Prostate gland (tissue), 2 donors: ENCODE data around the gene RAD1. TPM values are rescaled to one million over a fixed set of nuclear protein-coding genes. Genes with fewer than 3 reads are reported as not detected.

ENCODE experiments used
- DNase-seq: peaks from one replicate; pipeline ENCODE4 v3.0.0-alpha.2; 2019; ENCODE audit warnings: low spot score
- H3K27ac ChIP-seq, 2 donors: fragments of 200-600 bp; sonication (generic); 2 replicates each; pipeline ENCODE4 v1.5.1; 2017 to 2019
- H3K27me3 ChIP-seq: fragments of 200-600 bp; sonication (generic); replicated peaks from 2 replicates; pipeline ENCODE4 v1.5.1; 2019; ENCODE audit not compliant: insufficient read depth
- H3K36me3 ChIP-seq, 2 donors: fragments of 200-600 bp; sonication (generic); 1 replicate in 1 of 2; 2 replicates in 1 of 2; pipeline versions ENCODE4 v1.5.1 to v1.8.1; 2017 to 2019
- H3K4me1 ChIP-seq: fragments of 200-600 bp; sonication (generic); replicated peaks from 2 replicates; pipeline ENCODE4 v1.5.1; 2019
- H3K4me3 ChIP-seq, 2 donors: fragments of 200-600 bp; sonication (generic); 2 replicates each; pipeline ENCODE4 v1.5.1; 2017 to 2019
- H3K9me3 ChIP-seq: fragments of 200-600 bp; sonication (generic); 2 replicates; pipeline ENCODE4 v1.5.1; 2017
- POLR2A ChIP-seq: fragments of 450-650 bp; IDR thresholded peaks from one replicate; pipeline ENCODE4 v1.6.1; 2016; ENCODE audit warnings: antibody characterized with exemption, mild to moderate bottlenecking
- POLR2AphosphoS5 ChIP-seq: sonication (generic); formaldehyde crosslinking; IDR thresholded peaks from one replicate; pipeline ENCODE4 v1.6.1; 2017; ENCODE audit warnings: antibody characterized with exemption
- WGBS: methylation state at CpG from one replicate; pipeline ENCODE4 v1.1.5; 2018; 5-methylcytosine and 5-hydroxymethylcytosine counted together
- intact Hi-C: fragments of 100-400 bp; cut with DNase I; formaldehyde crosslinking; loops from one replicate; pipeline ENCODE4 v1.14.2; 2022
- total RNA-seq, 2 donors: library from RNA; depleted of rRNA; stranded (reverse); fragments of >200 nt; gene quantifications; one replicate each; pipeline ENCODE4 v1.1.0, GENCODE V29; 2016
- TF ChIP-seq, protein P1 (sequence below), 4 experiments: fragments of 200-600 bp in 2 of 4; fragments of 450-650 bp in 2 of 4; sonication (generic) in 2 of 4; IDR thresholded peaks; 1 replicate in 3 of 4; 2 replicates in 1 of 4; pipeline ENCODE4 v1.5.1; 2016 to 2019; ENCODE audit warnings: antibody characterized with exemption in 4 of 4, mild to moderate bottlenecking in 2 of 4, moderate library complexity in 2 of 4

Gene RAD1
- total RNA-seq, 2 donors from 2014 or later, result 18.4 to 28.1 TPM

GRCh38 chr5:34863946-34864345 is 51.4 kb downstream of the RAD1 start:
- Histone ChIP-seq H3K36me3 (peaks cover 0 to 4% of the 10 kb centered on the region in 2 donors), H3K9me3 (no peaks in the 10 kb centered on the region), H3K4me3 (no peak overlapping the region), H3K4me1 (no peaks in the 10 kb centered on the region), H3K27ac (no peak overlapping the region), H3K27me3 (no peaks in the 10 kb centered on the region)
- TF ChIP-seq POLR2AphosphoS5, result no peak
- no peak for TF ChIP-seq POLR2A
- TF ChIP-seq, protein P1, sequence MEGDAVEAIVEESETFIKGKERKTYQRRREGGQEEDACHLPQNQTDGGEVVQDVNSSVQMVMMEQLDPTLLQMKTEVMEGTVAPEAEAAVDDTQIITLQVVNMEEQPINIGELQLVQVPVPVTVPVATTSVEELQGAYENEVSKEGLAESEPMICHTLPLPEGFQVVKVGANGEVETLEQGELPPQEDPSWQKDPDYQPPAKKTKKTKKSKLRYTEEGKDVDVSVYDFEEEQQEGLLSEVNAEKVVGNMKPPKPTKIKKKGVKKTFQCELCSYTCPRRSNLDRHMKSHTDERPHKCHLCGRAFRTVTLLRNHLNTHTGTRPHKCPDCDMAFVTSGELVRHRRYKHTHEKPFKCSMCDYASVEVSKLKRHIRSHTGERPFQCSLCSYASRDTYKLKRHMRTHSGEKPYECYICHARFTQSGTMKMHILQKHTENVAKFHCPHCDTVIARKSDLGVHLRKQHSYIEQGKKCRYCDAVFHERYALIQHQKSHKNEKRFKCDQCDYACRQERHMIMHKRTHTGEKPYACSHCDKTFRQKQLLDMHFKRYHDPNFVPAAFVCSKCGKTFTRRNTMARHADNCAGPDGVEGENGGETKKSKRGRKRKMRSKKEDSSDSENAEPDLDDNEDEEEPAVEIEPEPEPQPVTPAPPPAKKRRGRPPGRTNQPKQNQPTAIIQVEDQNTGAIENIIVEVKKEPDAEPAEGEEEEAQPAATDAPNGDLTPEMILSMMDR (IDR thresholded peaks at IDR 0.05), result no peak
- DNase-seq, result no peak
- intact Hi-C loops, result no loop called here
- 65% methylated on average over 3 of the region's 3 CpGs for WGBS

- Histone ChIP-seq H3K27ac (no peak overlapping the region), H3K9me3 (no peaks in the 10 kb centered on the region), H3K4me1 (no peaks in the 10 kb centered on the region), H3K27me3 (no peaks in the 10 kb centered on the region), H3K4me3 (no peak overlapping the region), H3K36me3 (no peaks in the 10 kb centered on the region)
- TF ChIP-seq POLR2A (no peak), POLR2AphosphoS5 (no peak)
- TF ChIP-seq, protein P1 (IDR thresholded peaks at IDR 0.05), result no peak
- intact Hi-C loops, result no loop called here
- DNase-seq, result no peak
- WGBS, result 86% methylated on average over 5 of the region's 5 CpGs
Observed at GRCh38 chr5:34859253-34859652, 56.1 kb downstream of the RAD1 start.

GRCh38 chr5:34858790-34859189 is 56.5 kb downstream of the RAD1 start:
- no peaks in the 10 kb centered on the region for H3K36me3 ChIP-seq
- 59% methylated on average over 2 of the region's 2 CpGs for WGBS
- DNase-seq, result no peak
- H3K4me1 ChIP-seq, result no peaks in the 10 kb centered on the region
- TF ChIP-seq POLR2AphosphoS5 (no peak), POLR2A (no peak)
- TF ChIP-seq, protein P1 (IDR thresholded peaks at IDR 0.05), result no peak
- H3K27ac ChIP-seq, result no peak overlapping the region
- H3K9me3 ChIP-seq, result no peaks in the 10 kb centered on the region
- H3K4me3 ChIP-seq, result no peak overlapping the region
- intact Hi-C loops, result no loop called here
- H3K27me3 ChIP-seq, result no peaks in the 10 kb centered on the region

- Histone ChIP-seq H3K36me3 (no peaks in the 10 kb centered on the region), H3K27ac (no peak overlapping the region), H3K4me3 (no peak overlapping the region), H3K4me1 (no peaks in the 10 kb centered on the region), H3K27me3 (no peaks in the 10 kb centered on the region), H3K9me3 (no peaks in the 10 kb centered on the region)
- DNase-seq, result no peak
- intact Hi-C loops, result no loop called here
- TF ChIP-seq POLR2A (no peak), POLR2AphosphoS5 (no peak)
- TF ChIP-seq, protein P1 (IDR thresholded peaks at IDR 0.05), result no peak
- 88% methylated on average over 1 of the region's 1 CpG for WGBS
Observed at GRCh38 chr5:34857894-34858293, 57.4 kb downstream of the RAD1 start.

DNA sequence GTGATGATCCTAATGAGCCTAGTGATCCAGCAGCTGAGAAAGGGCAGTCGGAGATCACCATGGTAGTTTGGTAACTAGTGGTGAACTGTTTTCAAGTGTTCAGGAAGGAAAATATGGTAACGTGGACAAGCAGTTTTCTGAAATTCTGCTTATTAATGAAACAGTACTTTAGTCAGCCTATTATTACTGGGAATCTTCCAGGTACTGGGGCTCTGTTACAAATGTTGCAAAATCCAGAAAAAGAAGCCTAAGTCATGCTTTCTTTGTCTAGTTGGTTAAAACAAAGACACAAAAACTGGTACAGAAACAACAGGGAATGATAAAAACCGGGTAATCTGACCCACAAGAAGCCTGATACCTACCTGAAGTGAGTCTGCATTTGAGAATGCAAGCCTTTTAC is 58.1 kb downstream of the RAD1 start:
- TF ChIP-seq, protein P1 (IDR thresholded peaks at IDR 0.05), result no peak
- TF ChIP-seq POLR2A (no peak), POLR2AphosphoS5 (no peak)
- no peaks in the 10 kb centered on the region for H3K36me3 ChIP-seq
- no peak overlapping the region for H3K4me3 ChIP-seq
- DNase-seq, result no peak
- WGBS, result 76% methylated on average over 3 of the region's 3 CpGs
- no peak overlapping the region for H3K27ac ChIP-seq
- intact Hi-C loops, result no loop called here
- no peaks in the 10 kb centered on the region for H3K4me1 ChIP-seq
- H3K27me3 ChIP-seq, result no peaks in the 10 kb centered on the region
- H3K9me3 ChIP-seq, result no peaks in the 10 kb centered on the region

Other genes starting within 250 kb of the RAD1 start
- gene TTC23L, start 76.3 kb downstream of the RAD1 start, total RNA-seq, result 1 to 10 TPM; 2.4 to 2.7 TPM
- gene BRIX1, start 207 bp upstream of the RAD1 start, total RNA-seq, result 10 to 100 TPM; 15.6 to 20.4 TPM
- gene DNAJC21, start 14.1 kb upstream of the RAD1 start, total RNA-seq, result 10 to 100 TPM; 30.6 to 36.5 TPM
- not detected for gene AGXT2, start 132.4 kb upstream of the RAD1 start, total RNA-seq